ENCODE results near the gene KTN1.

DNA sequence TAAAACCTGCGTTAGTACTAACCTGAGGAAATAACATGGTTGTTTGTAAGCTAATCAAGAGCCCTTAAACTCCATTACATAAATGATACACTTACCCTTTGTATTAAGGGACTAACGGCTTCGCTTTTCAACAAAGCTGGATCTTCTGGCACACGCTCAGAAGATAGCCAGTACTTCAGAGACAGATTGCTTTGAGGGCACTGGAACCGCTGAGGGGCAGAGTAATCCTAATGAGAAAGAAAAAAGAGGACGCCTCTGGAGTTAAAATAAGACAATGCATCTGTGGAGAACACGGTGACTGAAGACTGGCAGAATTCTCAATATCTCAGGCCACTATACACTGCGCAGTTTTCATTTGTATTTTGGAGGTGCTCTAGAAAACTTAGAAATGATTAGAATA is 1.5 kb upstream of the KTN1 start:
- TF ChIP-seq GATA2 (IDR thresholded peaks at IDR 0.05; ENCODE audit: low read depth, low read length), result no peak
- TF ChIP-seq GATA3 (IDR thresholded peaks at IDR 0.05; ENCODE audit: low read depth, low read length), result no peak

Data from SH-SY5Y (cell line).